ENCODE results near the gene ZNF304.
A peak's percentile ranks its signal among the peaks of the same experiment; 100 is the strongest.
"Not testable (repeated sequence)": the region's sequence is repeated elsewhere in the genome, so short reads cannot be mapped to it uniquely, and the experiment has no call there.

ZNF304 gene

GRCh38 chr19:57334191-57334590, 16.9 kb upstream of the ZNF304 start:
- Mint-ChIP-seq H3K27ac (no peak overlapping the region), H3K4me1 (ENCODE audit: low read depth) (no peaks in the 10 kb centered on the region), H3K36me3 (ENCODE audit: low read depth) (peaks cover 55% of the 10 kb centered on the region), H3K4me3 (no peak overlapping the region), H3K9me3 (peaks cover 28% of the 10 kb centered on the region), H3K27me3 (no peaks in the 10 kb centered on the region)

GRCh38 chr19:57338877-57339276, 12.2 kb upstream of the ZNF304 start:
- no peaks in the 10 kb centered on the region for H3K4me1 Mint-ChIP-seq (ENCODE audit: low read depth)
- H3K4me3 Mint-ChIP-seq, result no peak overlapping the region
- no peaks in the 10 kb centered on the region for H3K27me3 Mint-ChIP-seq
- H3K9me3 Mint-ChIP-seq, result peaks cover 21% of the 10 kb centered on the region
- H3K27ac Mint-ChIP-seq, result no peak overlapping the region
- peaks cover 21% of the 10 kb centered on the region for H3K36me3 Mint-ChIP-seq (ENCODE audit: low read depth)

- no peak overlapping the region for H3K4me3 Mint-ChIP-seq
- no peak overlapping the region for H3K27ac Mint-ChIP-seq
- H3K36me3 Mint-ChIP-seq (ENCODE audit: low read depth), result peaks cover 5% of the 10 kb centered on the region
- H3K9me3 Mint-ChIP-seq, result peaks cover 24% of the 10 kb centered on the region
- H3K27me3 Mint-ChIP-seq, result peaks cover 10% of the 10 kb centered on the region
- no peaks in the 10 kb centered on the region for H3K4me1 Mint-ChIP-seq (ENCODE audit: low read depth)
These were observed 8.5 kb upstream of the ZNF304 start for GRCh38 chr19:57342582-57342981.

GRCh38 chr19:57348136-57348535, 2.9 kb upstream of the ZNF304 start:
- Mint-ChIP-seq H3K27me3 (peaks cover 10% of the 10 kb centered on the region), H3K4me3 (no peak overlapping the region), H3K4me1 (ENCODE audit: low read depth) (peaks cover 28% of the 10 kb centered on the region), H3K9me3 (peaks cover 17% of the 10 kb centered on the region), H3K27ac (no peak overlapping the region), H3K36me3 (ENCODE audit: low read depth) (peaks cover 22% of the 10 kb centered on the region)

GRCh38 chr19:57351867-57352266, 796 bp downstream of the ZNF304 start:
- Mint-ChIP-seq H3K27ac (peak overlapping the region; percentile 88), H3K4me1 (ENCODE audit: low read depth) (peaks cover 32% of the 10 kb centered on the region), H3K4me3 (peak overlapping the region; percentile 92), H3K36me3 (ENCODE audit: low read depth) (peaks cover 59% of the 10 kb centered on the region), H3K27me3 (peaks cover 2% of the 10 kb centered on the region), H3K9me3 (peaks cover 38% of the 10 kb centered on the region)

- Mint-ChIP-seq H3K27me3 (no peaks in the 10 kb centered on the region), H3K27ac (no peak overlapping the region), H3K4me3 (no peak overlapping the region), H3K36me3 (ENCODE audit: low read depth) (peaks cover 87% of the 10 kb centered on the region), H3K9me3 (peaks cover 47% of the 10 kb centered on the region), H3K4me1 (ENCODE audit: low read depth) (peaks cover 25% of the 10 kb centered on the region)
These were observed 4.8 kb downstream of the ZNF304 start for GRCh38 chr19:57355916-57356315.

- peaks cover 81% of the 10 kb centered on the region for H3K36me3 Mint-ChIP-seq (ENCODE audit: low read depth)
- no peak overlapping the region for H3K4me3 Mint-ChIP-seq
- H3K9me3 Mint-ChIP-seq, result peaks cover 51% of the 10 kb centered on the region
These were observed 6.3 kb downstream of the ZNF304 start for GRCh38 chr19:57357406-57357805.

GRCh38 chr19:57359300-57359699, 8.2 kb downstream of the ZNF304 start:
- H3K27ac Mint-ChIP-seq, result no peak overlapping the region
- peaks cover 17% of the 10 kb centered on the region for H3K4me1 Mint-ChIP-seq (ENCODE audit: low read depth)
- H3K27me3 Mint-ChIP-seq, result no peaks in the 10 kb centered on the region
- no peak overlapping the region for H3K4me3 Mint-ChIP-seq
- peaks cover 76% of the 10 kb centered on the region for H3K36me3 Mint-ChIP-seq (ENCODE audit: low read depth)
- peaks cover 49% of the 10 kb centered on the region for H3K9me3 Mint-ChIP-seq

More at GRCh38 chr19:57357406-57357805, 6.3 kb downstream of the ZNF304 start:
- peaks cover 11% of the 10 kb centered on the region for H3K4me1 Mint-ChIP-seq (ENCODE audit: low read depth)
- no peaks in the 10 kb centered on the region for H3K27me3 Mint-ChIP-seq
- no peak overlapping the region for H3K27ac Mint-ChIP-seq

GRCh38 chr19:57362419-57362818, 11.3 kb downstream of the ZNF304 start:
- H3K27me3 Mint-ChIP-seq, result no peaks in the 10 kb centered on the region
- H3K27ac Mint-ChIP-seq, result no peak overlapping the region
- peaks cover 18% of the 10 kb centered on the region for H3K4me1 Mint-ChIP-seq (ENCODE audit: low read depth)
- H3K9me3 Mint-ChIP-seq, result peaks cover 30% of the 10 kb centered on the region
- peaks cover 57% of the 10 kb centered on the region for H3K36me3 Mint-ChIP-seq (ENCODE audit: low read depth)
- H3K4me3 Mint-ChIP-seq, result peak overlapping the region; percentile 88

GRCh38 chr19:57362997-57363687, 12.1 kb downstream of the ZNF304 start, which contains the start of the genes TRAPPC2B and ZNF547:
Gene TRAPPC2B (plus strand): TSS chr19:57363551. CDS start chr19:57364834, 1,283 bp downstream.
Gene ZNF547 (plus strand): TSS chr19:57363551. CDS start chr19:57368556, 5,005 bp downstream.
- H3K9me3 Mint-ChIP-seq, result peaks cover 27% of the 10 kb centered on the region
- H3K36me3 Mint-ChIP-seq (ENCODE audit: low read depth), result peaks cover 50% of the 10 kb centered on the region
- peak within 1 kb of the TSS; percentile 94 for H3K27ac Mint-ChIP-seq
- H3K4me3 Mint-ChIP-seq, result peak within 1 kb of the TSS; percentile 88
- H3K27me3 Mint-ChIP-seq, result no peaks in the 10 kb centered on the region
- peaks cover 18% of the 10 kb centered on the region for H3K4me1 Mint-ChIP-seq (ENCODE audit: low read depth)

- Mint-ChIP-seq H3K9me3 (peaks cover 28% of the 10 kb centered on the region), H3K4me3 (peak overlapping the region; percentile 88), H3K36me3 (ENCODE audit: low read depth) (peaks cover 49% of the 10 kb centered on the region), H3K27me3 (no peaks in the 10 kb centered on the region), H3K4me1 (ENCODE audit: low read depth) (peaks cover 18% of the 10 kb centered on the region), H3K27ac (peak overlapping the region; percentile 94)
These were observed 12.7 kb downstream of the ZNF304 start for GRCh38 chr19:57363688-57364181.

GRCh38 chr19:57366776-57367175, 15.7 kb downstream of the ZNF304 start:
- no peak overlapping the region for H3K4me3 Mint-ChIP-seq
- H3K36me3 Mint-ChIP-seq (ENCODE audit: low read depth), result peaks cover 55% of the 10 kb centered on the region
- no peaks in the 10 kb centered on the region for H3K27me3 Mint-ChIP-seq
- H3K4me1 Mint-ChIP-seq (ENCODE audit: low read depth), result peaks cover 18% of the 10 kb centered on the region
- peaks cover 28% of the 10 kb centered on the region for H3K9me3 Mint-ChIP-seq
- no peak overlapping the region for H3K27ac Mint-ChIP-seq

GRCh38 chr19:57374179-57374578, 23.1 kb downstream of the ZNF304 start:
- H3K27me3 Mint-ChIP-seq, result no peaks in the 10 kb centered on the region
- H3K4me1 Mint-ChIP-seq (ENCODE audit: low read depth), result no peaks in the 10 kb centered on the region
- peaks cover 95% of the 10 kb centered on the region for H3K36me3 Mint-ChIP-seq (ENCODE audit: low read depth)
- H3K9me3 Mint-ChIP-seq, result peaks cover 47% of the 10 kb centered on the region
- no peak overlapping the region for H3K4me3 Mint-ChIP-seq
- no peak overlapping the region for H3K27ac Mint-ChIP-seq

- H3K27ac Mint-ChIP-seq; H3K27me3 Mint-ChIP-seq; H3K4me1 Mint-ChIP-seq (ENCODE audit: low read depth); H3K4me3 Mint-ChIP-seq: not testable (repeated sequence)
- peaks cover 52% of the 10 kb centered on the region for H3K9me3 Mint-ChIP-seq
- peaks cover 97% of the 10 kb centered on the region for H3K36me3 Mint-ChIP-seq (ENCODE audit: low read depth)
These were observed 23.6 kb downstream of the ZNF304 start for GRCh38 chr19:57374647-57375046.

- Mint-ChIP-seq H3K27me3 (no peaks in the 10 kb centered on the region), H3K9me3 (peaks cover 64% of the 10 kb centered on the region), H3K4me3 (no peak overlapping the region), H3K36me3 (ENCODE audit: low read depth) (peaks cover 94% of the 10 kb centered on the region), H3K27ac (no peak overlapping the region), H3K4me1 (ENCODE audit: low read depth) (no peaks in the 10 kb centered on the region)
These were observed 25.1 kb downstream of the ZNF304 start for GRCh38 chr19:57376151-57376550.

All from stimulated activated naive CD8-positive, alpha-beta T cell treated with anti-CD3 and anti-CD28 coated beads, Interleukin-15, Interleukin-2, amounts not matched to agents 100 ng/mL and 50 ng/mL, for 24 hours (primary cell).